Renal cortex interstitium (tissue), 11 donors: ENCODE results near the gene NOP9. TPM values are rescaled to one million over a fixed set of nuclear protein-coding genes. Genes with fewer than 3 reads are reported as not detected.
A peak's percentile ranks its signal among the peaks of the same experiment; 100 is the strongest.
"Not testable (repeated sequence)": the region's sequence is repeated elsewhere in the genome, so short reads cannot be mapped to it uniquely, and the experiment has no call there.

ENCODE experiments used
- DNase-seq, 11 donors: peaks; one replicate each; pipeline ENCODE4 v3.0.0-alpha.2; 2013; ENCODE audit warnings: low read depth in 9 of 11, low spot score in 4 of 11; ENCODE audit errors: extremely low read depth in 1 of 11
- polyA plus RNA-seq, 3 donors: library from polyadenylated mRNA; unstranded; fragments of 120-200 nt; gene quantifications; one replicate each; pipeline ENCODE4 v1.2.1, GENCODE V29; 2013; ENCODE audit not compliant: insufficient read length in 3 of 3

Gene NOP9
- polyA plus RNA-seq, 3 donors, result 25.8 to 28.5 (median 26.7) TPM

DNA sequence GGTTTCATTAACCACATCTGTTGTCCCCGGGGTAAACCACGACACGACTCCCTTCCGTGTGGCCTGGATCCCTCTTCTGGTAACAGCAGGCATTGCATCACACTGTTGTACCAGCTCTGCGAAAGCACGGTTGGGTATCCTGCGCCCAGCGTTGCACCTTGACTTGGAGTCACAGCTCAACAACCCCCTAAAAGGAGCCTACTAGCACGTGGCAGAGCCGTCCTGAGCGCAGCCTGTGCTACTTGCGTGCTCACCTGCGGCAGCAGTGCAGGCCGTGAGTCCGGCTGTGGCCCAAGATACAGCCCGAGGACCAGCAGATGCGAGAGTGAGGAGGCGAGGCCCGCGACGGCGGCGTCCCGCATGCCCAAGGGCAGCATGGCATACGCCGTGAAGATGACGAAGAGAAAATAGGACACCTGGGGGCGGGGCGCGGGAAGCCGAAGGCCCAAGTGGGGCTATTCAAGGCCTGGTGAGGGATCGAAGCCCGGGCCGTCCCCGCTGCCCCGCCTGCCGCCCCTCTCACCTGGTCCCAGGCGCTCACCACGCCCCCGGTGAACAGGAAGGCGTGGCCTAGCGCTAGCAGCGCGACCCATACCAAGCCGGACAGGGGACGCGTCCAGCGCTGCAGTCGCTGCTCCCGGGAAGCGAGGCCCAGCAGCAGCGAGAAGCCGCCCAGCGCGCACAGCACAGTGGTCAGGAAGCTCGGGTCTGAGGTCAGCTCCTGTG lies 32.8 kb downstream of the NOP9 start:
- peak in 5 of 11 donors; percentile 55 to 73 (median 71) for DNase-seq

DNA sequence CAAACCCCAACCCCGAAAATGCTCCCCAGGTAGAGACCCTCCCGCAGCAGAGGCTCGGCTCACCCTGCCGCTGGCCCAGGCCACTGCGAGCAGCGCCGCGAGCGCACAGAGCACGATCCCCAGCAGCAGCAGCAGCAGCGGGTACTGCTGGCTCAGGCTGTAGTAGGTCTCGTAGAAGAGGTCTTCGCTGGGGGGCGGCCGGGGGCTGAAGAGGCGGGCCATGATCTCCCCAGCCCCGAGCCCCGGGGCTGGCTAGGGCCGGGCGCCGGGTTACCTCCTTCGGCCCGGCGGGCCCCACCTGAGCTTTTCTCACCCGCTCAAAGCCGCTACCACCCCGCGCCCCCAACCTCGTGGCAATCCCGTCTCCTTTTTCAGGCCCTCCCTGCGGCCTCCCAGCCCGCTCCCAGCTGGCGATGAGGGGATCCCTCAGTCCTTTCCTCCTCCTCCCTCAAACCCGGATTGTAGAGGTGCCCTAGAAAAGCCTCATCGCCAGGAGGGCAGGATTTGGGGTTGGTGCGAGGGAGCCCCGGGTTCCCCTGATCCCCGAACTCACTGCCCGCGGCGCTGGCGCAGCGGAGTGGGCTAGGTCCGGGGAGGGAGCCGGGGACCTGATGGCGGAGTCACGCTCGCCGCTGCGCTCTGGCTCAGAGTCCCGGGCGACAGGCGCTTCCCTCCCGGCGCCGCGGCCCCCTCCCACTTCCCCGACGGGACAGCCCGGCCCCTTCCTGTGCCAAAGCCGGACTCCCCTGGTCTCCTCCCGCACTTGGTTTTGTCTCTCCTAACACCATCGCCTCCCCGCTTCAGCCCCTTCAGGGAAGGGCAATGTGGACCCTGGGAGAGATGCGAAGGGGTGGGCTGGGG lies 35.0 kb downstream of the NOP9 start, which contains the start of gene ADCY4:
ADCY4 (minus strand) TSS at position 641 of the 861 bp plus-strand sequence; CDS start at position 222, 419 bp downstream.
- no peak for DNase-seq

DNA sequence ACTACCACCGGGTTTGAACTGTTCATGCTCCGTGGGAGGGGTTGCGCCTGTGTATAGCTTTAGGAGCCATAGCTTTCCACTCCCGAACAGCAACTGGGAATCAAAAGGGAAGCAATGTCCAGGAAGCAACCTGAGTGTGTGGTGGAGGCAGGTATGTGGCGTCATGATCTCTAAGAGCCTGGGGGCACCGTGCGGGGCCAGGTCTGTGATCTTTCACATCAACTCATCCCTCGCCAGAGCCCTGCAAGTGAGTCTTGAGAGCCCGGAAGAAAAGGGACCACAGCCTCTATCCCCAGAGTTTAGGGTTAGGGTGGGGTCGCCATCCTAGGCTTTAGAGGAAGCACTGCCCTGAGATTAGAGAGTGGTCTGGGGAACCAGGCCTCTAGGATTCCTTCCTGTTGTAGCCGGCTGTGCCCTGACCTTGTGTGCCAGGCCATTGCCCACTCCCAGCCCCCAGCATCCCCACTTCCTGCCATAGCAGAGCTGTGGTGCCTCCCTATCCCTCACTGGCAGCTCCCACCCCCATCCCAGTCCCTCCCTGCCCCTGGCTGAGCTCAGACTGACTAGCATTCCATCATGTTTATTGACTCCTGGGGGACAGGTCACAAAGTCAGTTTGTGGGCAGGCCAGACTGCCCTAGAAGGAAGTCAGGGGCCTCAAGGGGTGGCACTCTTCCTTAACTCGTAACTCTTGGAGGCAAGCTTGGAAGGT lies 36.0 kb downstream of the NOP9 start:
- DNase-seq, result no peak

DNA sequence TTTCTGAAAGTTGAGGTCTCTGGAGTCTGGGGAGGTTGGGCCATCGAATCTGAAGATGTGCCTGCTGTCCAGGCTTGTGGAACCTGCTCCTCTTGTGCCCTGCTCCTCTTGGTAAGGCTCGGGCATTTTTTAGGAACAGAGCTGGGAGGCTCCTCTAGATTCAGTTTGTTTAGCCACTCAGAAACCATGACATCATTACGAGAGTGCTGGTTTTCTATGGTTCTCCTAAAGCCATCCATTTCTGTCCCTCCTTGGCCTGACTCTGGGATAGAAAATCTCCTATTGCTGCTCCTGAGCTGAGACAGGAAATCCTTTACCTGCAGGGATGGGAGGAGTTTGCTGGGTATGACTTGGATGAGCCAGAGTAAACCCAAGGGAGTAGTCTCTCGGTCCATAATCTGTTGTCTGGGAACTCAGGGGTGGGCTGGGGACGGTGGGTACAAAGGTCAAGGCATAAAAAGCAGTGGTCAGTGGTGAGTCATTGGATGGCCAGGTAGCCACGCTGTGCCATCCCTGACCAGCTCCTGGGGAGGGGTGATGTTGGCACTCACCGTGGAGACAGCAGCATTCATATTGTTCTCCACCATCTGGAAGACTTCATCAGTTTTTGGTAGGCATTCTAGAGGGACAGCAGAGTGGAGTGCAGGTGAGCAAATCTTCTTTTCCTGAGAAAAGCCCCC lies 37.6 kb downstream of the NOP9 start:
- DNase-seq, result no peak

DNA sequence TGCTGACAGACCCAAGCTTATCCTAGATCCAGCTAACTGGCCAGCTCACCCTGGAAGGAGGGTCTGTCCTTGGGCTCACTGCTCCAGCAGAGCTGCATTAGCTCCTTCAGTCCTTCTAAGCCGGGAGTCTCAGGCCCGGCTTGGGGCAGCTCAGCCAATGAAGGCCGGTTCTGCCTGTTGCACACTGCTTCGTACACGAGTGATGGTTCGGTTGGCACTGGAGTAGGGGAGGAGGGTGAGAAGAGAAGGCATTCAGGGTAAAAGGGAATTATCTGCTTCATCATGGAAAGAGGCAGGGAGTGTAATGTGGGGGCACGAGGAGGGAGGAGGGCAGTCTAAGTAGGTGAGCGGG lies 38.1 kb downstream of the NOP9 start:
- DNase-seq, result no peak

DNA sequence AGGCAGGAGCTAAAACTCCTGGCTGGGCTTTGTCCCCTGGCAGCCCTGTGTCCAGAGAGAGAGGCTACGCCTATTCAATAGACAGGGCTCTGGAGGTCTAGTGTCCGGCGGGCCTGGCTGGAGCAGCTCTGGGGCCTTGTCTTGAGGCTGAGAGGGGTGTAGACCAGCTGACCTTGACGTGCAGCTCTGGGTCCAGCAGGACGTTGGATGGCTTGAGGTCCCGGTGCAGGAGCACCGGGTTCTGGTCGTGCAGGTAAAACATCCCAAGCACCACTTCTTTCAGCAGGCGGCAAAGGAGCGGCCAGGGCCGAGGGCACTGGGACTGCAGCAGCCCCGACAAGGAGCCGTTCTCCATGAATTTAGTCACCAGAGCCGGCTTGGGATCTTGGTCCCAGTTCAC lies 39.2 kb downstream of the NOP9 start:
- no peak for DNase-seq

DNA sequence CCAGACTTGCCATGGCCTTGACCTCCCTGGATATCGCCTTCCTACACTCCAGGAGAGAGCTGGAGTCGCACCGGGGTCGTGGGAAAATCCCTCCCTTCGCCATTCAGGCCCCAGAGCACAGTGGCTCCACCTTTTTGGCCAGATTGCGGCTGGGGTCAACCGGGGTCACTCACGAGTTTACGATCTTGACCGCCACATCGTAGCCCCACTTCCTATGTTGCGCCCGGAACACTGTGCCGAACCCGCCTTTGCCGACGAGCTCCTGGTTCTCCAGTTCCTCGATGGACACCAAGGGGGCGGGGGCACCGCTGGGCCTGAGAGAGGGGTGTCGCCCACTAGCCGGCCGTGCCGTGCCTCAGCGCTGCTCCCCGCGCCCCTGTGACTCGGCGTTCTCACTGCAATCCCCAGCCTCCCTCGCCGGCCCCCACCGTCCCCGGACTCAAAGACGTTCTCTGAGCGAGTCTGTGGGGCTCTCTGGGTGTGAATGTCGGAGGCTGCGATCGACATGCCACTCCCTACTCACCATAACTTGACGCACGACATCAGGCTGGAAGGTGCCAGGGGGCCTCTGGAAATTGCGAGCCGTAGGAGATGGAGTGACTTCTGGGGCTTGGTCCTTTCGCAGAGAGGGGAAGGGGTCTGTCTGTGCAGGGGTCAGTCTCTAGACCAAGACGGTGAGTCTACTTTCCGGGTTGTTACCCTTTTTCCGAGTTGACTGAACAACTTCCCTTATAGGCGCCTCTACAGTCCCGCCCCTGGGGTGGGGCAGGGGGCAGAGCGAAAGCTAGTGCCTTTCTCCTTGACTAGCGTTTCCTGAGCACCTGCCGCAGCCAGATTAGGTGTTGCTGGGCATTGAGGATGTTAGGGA lies 39.9 kb downstream of the NOP9 start, which contains the start of gene RIPK3:
RIPK3 (minus strand) TSS at position 708 of the 868 bp plus-strand sequence; CDS start at position 543, 165 bp downstream.
- DNase-seq, result no peak

DNA sequence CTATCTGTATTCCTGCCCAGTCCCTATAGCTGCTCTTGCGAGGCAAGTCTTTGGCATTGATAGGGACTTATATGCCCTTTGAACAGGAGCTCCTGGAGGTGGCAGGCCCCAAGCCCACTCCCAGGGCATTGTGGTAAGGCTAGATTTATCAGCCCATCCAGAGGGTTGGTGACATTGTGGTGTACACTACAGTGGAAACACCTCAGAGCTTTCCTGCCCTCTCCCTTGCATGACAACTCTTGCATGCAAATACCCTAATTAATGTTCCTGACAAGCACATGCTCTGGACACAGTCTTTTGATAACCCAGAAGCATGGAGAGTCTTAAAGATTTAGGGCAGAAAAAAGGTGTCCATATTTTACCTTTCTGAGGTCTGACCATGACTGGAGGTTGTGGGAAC lies 41.0 kb downstream of the NOP9 start:
- no peak for DNase-seq

DNA sequence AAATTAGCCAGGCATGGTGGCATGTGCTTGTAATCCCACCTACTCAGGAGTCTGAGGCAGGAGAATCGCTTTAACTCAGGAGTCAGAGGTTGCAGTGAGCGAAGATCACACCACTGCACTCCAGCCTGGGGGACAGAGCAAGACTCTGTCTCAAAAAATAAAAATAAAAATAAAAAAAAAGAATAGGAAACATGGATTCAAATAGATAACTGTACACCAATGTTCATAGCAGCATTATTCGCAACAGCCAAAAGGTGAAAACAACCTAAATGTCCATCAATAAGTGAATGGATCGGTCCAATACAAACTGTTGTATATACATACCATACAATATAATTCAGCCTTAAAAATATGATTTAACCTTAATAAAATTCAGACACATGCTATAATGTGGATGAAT lies 43.2 kb downstream of the NOP9 start:
- DNase-seq, result no peak

DNA sequence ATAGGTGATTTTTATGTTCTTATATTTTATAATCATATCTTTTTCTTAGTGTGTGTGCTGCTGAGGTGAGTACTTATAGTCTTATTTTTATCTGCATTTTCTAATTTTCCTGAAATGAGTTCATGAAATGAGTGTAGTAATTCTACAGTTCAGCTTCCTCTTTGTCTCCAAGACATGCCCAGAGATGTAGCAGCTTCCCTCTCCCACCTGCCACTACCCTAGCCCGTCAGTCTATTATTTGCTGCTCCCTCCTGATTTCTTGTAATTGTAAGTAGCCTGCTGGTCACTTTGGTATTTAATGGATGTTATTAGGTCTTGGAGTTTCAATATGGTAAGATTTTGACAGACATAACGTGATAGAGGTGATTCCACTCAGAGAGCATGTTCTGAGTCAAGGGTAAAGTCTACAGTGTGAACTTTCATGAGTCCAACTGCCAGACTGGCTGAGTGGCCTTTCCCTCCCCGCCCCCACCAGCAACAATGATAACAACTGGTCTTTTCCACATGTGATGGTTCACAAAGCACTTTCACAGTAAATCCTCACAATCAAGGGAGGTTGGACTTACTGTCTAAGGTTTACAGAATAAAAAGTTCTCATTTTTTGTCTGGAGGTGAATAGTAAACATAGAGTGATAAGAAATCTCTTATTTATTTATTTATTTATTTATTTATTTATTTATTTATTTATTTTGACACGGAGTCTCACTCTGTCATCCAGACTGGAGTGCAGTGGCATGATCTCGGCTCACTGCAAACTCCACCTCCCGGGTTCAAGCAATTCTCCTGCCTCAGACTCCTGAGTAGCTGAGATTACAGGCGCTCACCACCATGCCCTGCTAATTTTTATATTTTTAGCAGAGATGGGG lies 44.4 kb downstream of the NOP9 start:
- DNase-seq, result no peak

DNA sequence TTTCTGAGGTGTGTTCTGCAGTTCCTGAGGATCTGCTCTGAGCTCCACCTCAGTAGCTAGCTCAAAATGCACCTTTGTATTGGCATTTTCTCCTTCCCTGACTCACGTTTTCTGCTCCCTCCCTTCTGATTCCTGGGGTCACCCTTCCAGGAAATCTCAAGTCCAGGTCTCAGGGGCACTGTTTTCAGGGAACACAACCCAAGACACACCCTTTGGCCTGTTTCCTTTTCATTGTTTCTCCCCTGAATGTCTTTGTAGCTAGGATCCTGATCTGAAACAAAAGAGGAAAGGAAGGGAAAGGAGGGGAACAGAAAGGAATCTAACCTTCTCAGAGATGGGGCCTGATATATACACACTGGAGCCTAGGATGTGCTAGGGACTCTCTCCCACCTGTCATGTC lies 47.5 kb downstream of the NOP9 start:
- DNase-seq, result no peak

DNA sequence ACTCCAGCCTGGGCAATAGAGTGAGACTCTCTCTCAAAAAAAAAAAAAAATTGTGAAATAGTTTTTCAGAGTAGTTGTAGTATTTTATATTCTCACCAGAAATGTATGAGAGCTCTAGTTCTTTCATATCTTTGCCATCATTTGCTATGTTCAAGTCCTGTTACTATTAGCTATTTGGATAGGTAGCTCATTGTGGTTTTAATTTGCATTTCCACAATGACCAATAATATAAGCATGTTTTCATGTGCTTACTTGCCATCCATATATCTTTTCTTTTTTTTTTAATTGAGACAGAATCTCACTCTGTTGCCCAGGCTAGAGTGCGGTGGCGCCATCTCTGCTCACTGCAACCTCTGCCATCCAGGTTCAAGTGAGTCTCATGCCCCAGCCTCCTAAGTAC lies 48.5 kb downstream of the NOP9 start:
- no peak for DNase-seq

DNA sequence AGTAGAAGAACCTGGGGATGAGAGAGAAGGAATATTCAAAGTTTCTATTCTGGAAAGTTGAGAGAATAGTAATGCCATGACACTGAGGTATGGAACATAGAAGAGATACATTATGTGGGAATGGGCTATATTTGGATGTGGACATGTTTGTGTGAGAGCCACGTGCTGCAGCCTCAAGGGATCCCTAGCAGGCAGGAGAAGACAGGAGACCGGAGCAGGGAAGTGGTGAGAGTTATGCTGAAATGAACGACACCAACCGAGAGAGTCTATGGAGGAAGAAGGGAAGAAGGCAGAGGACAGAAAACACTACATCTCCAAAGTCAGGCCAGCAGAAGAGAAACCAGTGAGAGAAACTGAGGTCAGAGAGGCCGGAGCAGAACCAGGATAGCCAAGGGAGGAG lies 50.1 kb downstream of the NOP9 start:
- DNase-seq, result no peak

DNA sequence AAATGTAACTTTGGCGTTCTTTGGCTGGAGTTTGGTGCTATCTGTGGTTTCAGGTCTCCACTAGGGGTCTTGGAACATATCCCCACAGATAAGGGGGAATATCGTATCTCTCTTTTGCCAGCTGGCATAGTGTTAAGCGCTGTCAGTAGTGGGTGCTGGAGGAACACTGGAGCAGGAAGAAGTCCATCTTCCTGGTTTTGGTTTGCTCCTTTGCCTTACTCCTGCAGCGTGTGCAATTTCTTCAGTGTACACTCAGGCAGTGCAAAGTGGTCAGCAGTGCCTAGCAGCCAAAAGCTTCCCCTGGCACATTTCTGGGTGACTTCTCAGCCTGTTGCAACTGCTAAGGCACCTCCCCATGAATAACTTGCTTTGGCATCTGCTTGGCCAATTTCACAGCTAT lies 51.9 kb downstream of the NOP9 start:
- DNase-seq, result no peak

DNA sequence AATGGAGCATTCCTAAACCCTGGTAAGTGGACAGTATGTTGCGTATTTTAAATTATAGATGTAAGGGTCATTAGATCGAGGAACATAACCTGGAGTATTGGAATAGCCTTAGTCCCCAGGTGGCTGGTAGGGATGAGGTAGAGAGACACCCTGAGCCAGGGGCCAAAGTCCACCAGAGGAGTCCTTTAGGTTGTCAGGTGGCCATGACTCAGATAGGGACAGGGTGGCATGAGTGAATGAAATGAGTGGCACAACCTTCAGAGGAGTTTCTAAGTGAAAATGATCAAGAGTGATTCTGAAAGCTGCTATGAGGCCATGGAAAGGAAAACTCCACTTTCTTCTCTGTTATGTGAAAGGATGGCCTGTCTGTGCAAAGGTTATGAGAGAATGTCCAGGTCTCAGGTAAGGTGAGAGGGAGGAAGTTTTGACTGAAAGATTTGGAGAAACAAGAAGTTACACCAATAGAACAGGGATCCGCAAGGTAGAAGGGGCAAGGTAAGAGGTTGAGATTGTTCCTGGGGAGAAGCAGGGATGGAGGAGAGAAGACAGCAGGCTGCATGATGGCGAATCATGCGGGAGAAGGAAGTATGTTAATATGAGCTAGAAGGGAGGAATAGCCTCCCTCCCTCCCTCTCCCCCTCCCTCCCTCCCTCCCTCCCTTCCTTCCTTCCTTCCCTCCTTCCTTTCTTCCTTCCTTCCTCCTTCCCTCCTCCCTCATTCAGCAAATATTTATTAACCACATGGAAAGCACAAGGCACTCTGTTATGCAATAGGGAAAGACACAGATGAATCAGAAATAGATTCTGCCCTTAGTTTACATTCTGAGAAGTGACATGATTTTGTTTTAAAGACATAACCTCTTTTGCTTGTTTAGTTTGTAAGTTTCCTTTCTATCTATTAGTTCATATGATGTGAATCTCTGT lies 54.2 kb downstream of the NOP9 start:
- DNase-seq, result no peak

DNA sequence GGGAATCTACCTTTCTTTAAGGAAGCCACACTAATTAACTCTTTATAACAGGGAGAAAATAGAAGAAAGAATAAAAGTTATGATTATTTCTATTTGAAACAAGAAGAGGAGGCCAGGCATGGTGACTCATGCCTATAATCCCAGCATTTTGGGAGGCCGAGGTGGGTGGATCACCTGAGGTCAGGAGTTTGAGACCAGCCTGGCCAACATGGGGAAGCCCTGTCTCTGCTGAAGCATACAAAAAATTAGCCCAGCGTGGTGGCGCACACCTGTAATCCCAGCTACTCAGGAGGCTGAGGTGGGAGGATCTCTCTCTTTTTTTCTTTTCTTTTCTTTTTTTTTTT lies 54.8 kb downstream of the NOP9 start:
- not testable (repeated sequence) for DNase-seq
